ENCODE measurements around the gene C6orf132. TPM values are rescaled to one million over a fixed set of nuclear protein-coding genes. Genes with fewer than 3 reads are reported as not detected.
A peak's percentile ranks its signal among the peaks of the same experiment; 100 is the strongest.

C6orf132 gene
- total RNA-seq, 2 donors from 2014 or later, result 23.4 to 24.4 TPM

- no peaks in the 10 kb centered on the region for H3K9me3 ChIP-seq (ENCODE audit: control insufficient read depth, low read length)
- Mint-ChIP-seq H3K36me3 (ENCODE audit: low read depth) (peaks cover 31% of the 10 kb centered on the region), H3K4me1 (no peaks in the 10 kb centered on the region), H3K27ac (no peak overlapping the region), H3K27me3 (ENCODE audit: insufficient read depth) (no peaks in the 10 kb centered on the region), H3K9me3 (no peaks in the 10 kb centered on the region), H3K4me3 (no peak overlapping the region)
- H3K27ac ChIP-seq (ENCODE audit: low read depth, low read length), result no peak overlapping the region
- H3K27me3 ChIP-seq (ENCODE audit: control insufficient read depth, insufficient read depth, low read length, poor library complexity, severe bottlenecking), result no peaks in the 10 kb centered on the region
- no peak for TF ChIP-seq CTCF (conservative IDR thresholded peaks at IDR 0.05)
- no peak overlapping the region for H3K9ac ChIP-seq (ENCODE audit: extremely low read depth, low read length, poor library complexity, severe bottlenecking)
- no peak for DNase-seq
- H3K4me1 ChIP-seq (ENCODE audit: control insufficient read depth, insufficient read depth, low read length), result no peaks in the 10 kb centered on the region
- 91 to 93% methylated on average over 9 to 10 of the region's 10 CpGs for whole genome bisulfite sequencing, 2 experiments (ENCODE audit: insufficient coverage in 1 of 2, insufficient read length in 1 of 2)
- no peak overlapping the region for H3K4me3 ChIP-seq (ENCODE audit: low read length)
- H3K36me3 ChIP-seq (ENCODE audit: control insufficient read depth, insufficient read depth, low read length), result peaks cover 16% of the 10 kb centered on the region
Measured at GRCh38 chr6:42079941-42080464, 62.4 kb downstream of the C6orf132 start.

GRCh38 chr6:42078386-42078785, 64.0 kb downstream of the C6orf132 start:
- no peak overlapping the region for H3K9ac ChIP-seq (ENCODE audit: extremely low read depth, low read length, poor library complexity, severe bottlenecking)
- no peaks in the 10 kb centered on the region for H3K27me3 ChIP-seq (ENCODE audit: control insufficient read depth, insufficient read depth, low read length, poor library complexity, severe bottlenecking)
- H3K27me3 Mint-ChIP-seq (ENCODE audit: insufficient read depth), result no peaks in the 10 kb centered on the region
- H3K9me3 Mint-ChIP-seq, result no peaks in the 10 kb centered on the region
- peaks cover 17% of the 10 kb centered on the region for H3K36me3 ChIP-seq (ENCODE audit: control insufficient read depth, insufficient read depth, low read length)
- H3K4me3 ChIP-seq (ENCODE audit: low read length), result no peak overlapping the region
- 94 to 95% methylated on average over 9 to 11 of the region's 11 CpGs for WGBS, 2 experiments (ENCODE audit: insufficient coverage in 1 of 2, insufficient read length in 1 of 2)
- H3K4me1 Mint-ChIP-seq, result no peaks in the 10 kb centered on the region
- H3K4me3 Mint-ChIP-seq, result no peak overlapping the region
- H3K9me3 ChIP-seq (ENCODE audit: control insufficient read depth, low read length), result no peaks in the 10 kb centered on the region
- H3K36me3 Mint-ChIP-seq (ENCODE audit: low read depth), result peaks cover 41% of the 10 kb centered on the region
- no peak for TF ChIP-seq CTCF (conservative IDR thresholded peaks at IDR 0.05)
- H3K27ac Mint-ChIP-seq, result peak overlapping the region; percentile 30
- H3K4me1 ChIP-seq (ENCODE audit: control insufficient read depth, insufficient read depth, low read length), result no peaks in the 10 kb centered on the region
- no peak for DNase-seq
- H3K27ac ChIP-seq (ENCODE audit: low read depth, low read length), result no peak overlapping the region

GRCh38 chr6:42075159-42075838, 67.1 kb downstream of the C6orf132 start:
- WGBS, 2 experiments (ENCODE audit: insufficient coverage in 1 of 2, insufficient read length in 1 of 2), result 41 to 49% methylated on average over 7 of the region's 7 CpGs
- Mint-ChIP-seq H3K4me1 (no peaks in the 10 kb centered on the region), H3K4me3 (no peak overlapping the region), H3K27me3 (ENCODE audit: insufficient read depth) (no peaks in the 10 kb centered on the region), H3K9me3 (no peaks in the 10 kb centered on the region), H3K36me3 (ENCODE audit: low read depth) (peaks cover 54% of the 10 kb centered on the region), H3K27ac (peak overlapping the region; percentile 52)
- H3K36me3 ChIP-seq (ENCODE audit: control insufficient read depth, insufficient read depth, low read length), result peaks cover 28% of the 10 kb centered on the region
- H3K27me3 ChIP-seq (ENCODE audit: control insufficient read depth, insufficient read depth, low read length, poor library complexity, severe bottlenecking), result no peaks in the 10 kb centered on the region
- no peaks in the 10 kb centered on the region for H3K4me1 ChIP-seq (ENCODE audit: control insufficient read depth, insufficient read depth, low read length)
- peak; percentile 93 for DNase-seq
- H3K9ac ChIP-seq (ENCODE audit: extremely low read depth, low read length, poor library complexity, severe bottlenecking), result no peak overlapping the region
- TF ChIP-seq CTCF (conservative IDR thresholded peaks at IDR 0.05), result peak; percentile 95
- no peaks in the 10 kb centered on the region for H3K9me3 ChIP-seq (ENCODE audit: control insufficient read depth, low read length)
- H3K27ac ChIP-seq (ENCODE audit: low read depth, low read length), result no peak overlapping the region
- H3K4me3 ChIP-seq (ENCODE audit: low read length), result no peak overlapping the region
